Activated CD8-positive, alpha-beta T cell treated with anti-CD3 and anti-CD28 coated beads for 36 hours (primary cell): ENCODE data around the gene NDUFAF3. TPM values are rescaled to one million over a fixed set of nuclear protein-coding genes. Genes with fewer than 3 reads are reported as not detected.

Experiments used
- ATAC-seq: fragments of 200-7000 bp; cut with Tn5 transposase; one replicate; pipeline ENCODE4 v1.10.0; 2021; ENCODE audit warnings: mild to moderate bottlenecking, moderate library complexity
- CTCF ChIA-PET: fragments of 350-600 bp; sonication (Branson Sonifier 250); formaldehyde crosslinking; loops from one replicate; lab custom pipeline; 2021; ENCODE audit warnings: antibody characterized with exemption; lab: Charles Lee
- POLR2A ChIA-PET: fragments of 350-600 bp; sonication (Branson Sonifier 250); formaldehyde crosslinking; loops from one replicate; lab custom pipeline; 2021; ENCODE audit warnings: antibody characterized with exemption; lab: Charles Lee
- DNase-seq: peaks from one replicate; pipeline ENCODE4 v3.0.0-alpha.2; 2020
- H3K27ac Mint-ChIP-seq: one replicate; pipeline ENCODE4 v1.8.0; 2021; ENCODE audit warnings: mild to moderate bottlenecking, mixed read lengths
- H3K27me3 Mint-ChIP-seq: one replicate; pipeline ENCODE4 v1.8.0; 2021; ENCODE audit warnings: mixed read lengths
- H3K36me3 Mint-ChIP-seq: one replicate; pipeline ENCODE4 v1.8.0; 2021; ENCODE audit warnings: low read depth, mixed read lengths
- H3K4me1 Mint-ChIP-seq: one replicate; pipeline ENCODE4 v1.8.0; 2021; ENCODE audit warnings: low read depth, mixed read lengths
- H3K4me3 Mint-ChIP-seq: one replicate; pipeline ENCODE4 v1.8.0; 2021; ENCODE audit warnings: mild to moderate bottlenecking, moderate library complexity, mixed read lengths
- H3K9me3 Mint-ChIP-seq: one replicate; pipeline ENCODE4 v1.8.0; 2021; ENCODE audit warnings: mixed read lengths
- intact Hi-C: fragments of 100-400 bp; cut with micrococcal nuclease; formaldehyde crosslinking; loops from one replicate; pipeline ENCODE4 v1.10.0; 2022
- total RNA-seq, 2 experiments: library from RNA; stranded (reverse); gene quantifications; one replicate each; pipeline ENCODE4 v1.2.3, GENCODE V29; 2021
- TF ChIP-seq, protein P1 (sequence below): fragments of 200-600 bp; IDR thresholded peaks from one replicate; pipeline ENCODE4 v1.8.0; 2022; ENCODE audit warnings: antibody characterized with exemption, mild to moderate bottlenecking

Gene NDUFAF3
- total RNA-seq, 2 experiments from 2014 or later, result 90.7 to 95.5 TPM

DNA sequence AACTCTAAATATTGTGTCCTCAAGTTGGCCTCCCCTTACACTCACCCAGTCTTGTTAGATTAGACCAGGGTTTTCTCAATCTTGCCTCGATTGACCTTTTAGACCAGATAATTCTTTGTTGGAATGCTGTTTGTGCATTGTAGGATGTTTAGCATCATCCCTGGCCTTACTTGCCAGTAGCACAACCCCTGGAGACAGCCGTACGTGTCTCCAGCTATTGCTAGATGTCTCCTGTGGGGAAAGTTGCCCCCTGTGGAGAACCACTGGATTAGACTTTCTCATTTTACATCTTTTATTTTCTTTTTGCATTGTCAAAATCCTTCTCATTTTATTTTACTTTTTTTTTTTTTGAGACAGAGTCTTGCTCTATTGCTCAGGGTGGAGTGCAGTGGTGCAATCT lies 12.5 kb upstream of the NDUFAF3 start:
- peak overlapping the region; percentile 31 for H3K27ac Mint-ChIP-seq
- H3K36me3 Mint-ChIP-seq, result peaks cover 18% of the 10 kb centered on the region
- no peaks in the 10 kb centered on the region for H3K27me3 Mint-ChIP-seq
- no peak for DNase-seq
- intact Hi-C loops, result no loop called here
- no peaks in the 10 kb centered on the region for H3K9me3 Mint-ChIP-seq
- ChIA-PET CTCF (interaction anchor here (0.6 to 4.2 kb wide), 5 partner anchors 8 to 21 kb away, joined by 4 to 45 read pairs (median 22); partner anchors contain the start of genes DALRD3, NDUFAF3 and P4HTM), POLR2A (interaction anchor here (1.1 to 7.1 kb wide), 5 partner anchors 12 to 84 kb away, joined by 3 to 200 read pairs (median 27); partner anchors contain the start of genes DALRD3, IMPDH2, NDUFAF3 and P4HTM)
- ATAC-seq, result no peak
- peaks cover 17% of the 10 kb centered on the region for H3K4me1 Mint-ChIP-seq
- H3K4me3 Mint-ChIP-seq, result peak overlapping the region; percentile 17
- TF ChIP-seq, protein P1, sequence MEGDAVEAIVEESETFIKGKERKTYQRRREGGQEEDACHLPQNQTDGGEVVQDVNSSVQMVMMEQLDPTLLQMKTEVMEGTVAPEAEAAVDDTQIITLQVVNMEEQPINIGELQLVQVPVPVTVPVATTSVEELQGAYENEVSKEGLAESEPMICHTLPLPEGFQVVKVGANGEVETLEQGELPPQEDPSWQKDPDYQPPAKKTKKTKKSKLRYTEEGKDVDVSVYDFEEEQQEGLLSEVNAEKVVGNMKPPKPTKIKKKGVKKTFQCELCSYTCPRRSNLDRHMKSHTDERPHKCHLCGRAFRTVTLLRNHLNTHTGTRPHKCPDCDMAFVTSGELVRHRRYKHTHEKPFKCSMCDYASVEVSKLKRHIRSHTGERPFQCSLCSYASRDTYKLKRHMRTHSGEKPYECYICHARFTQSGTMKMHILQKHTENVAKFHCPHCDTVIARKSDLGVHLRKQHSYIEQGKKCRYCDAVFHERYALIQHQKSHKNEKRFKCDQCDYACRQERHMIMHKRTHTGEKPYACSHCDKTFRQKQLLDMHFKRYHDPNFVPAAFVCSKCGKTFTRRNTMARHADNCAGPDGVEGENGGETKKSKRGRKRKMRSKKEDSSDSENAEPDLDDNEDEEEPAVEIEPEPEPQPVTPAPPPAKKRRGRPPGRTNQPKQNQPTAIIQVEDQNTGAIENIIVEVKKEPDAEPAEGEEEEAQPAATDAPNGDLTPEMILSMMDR, result no peak

DNA sequence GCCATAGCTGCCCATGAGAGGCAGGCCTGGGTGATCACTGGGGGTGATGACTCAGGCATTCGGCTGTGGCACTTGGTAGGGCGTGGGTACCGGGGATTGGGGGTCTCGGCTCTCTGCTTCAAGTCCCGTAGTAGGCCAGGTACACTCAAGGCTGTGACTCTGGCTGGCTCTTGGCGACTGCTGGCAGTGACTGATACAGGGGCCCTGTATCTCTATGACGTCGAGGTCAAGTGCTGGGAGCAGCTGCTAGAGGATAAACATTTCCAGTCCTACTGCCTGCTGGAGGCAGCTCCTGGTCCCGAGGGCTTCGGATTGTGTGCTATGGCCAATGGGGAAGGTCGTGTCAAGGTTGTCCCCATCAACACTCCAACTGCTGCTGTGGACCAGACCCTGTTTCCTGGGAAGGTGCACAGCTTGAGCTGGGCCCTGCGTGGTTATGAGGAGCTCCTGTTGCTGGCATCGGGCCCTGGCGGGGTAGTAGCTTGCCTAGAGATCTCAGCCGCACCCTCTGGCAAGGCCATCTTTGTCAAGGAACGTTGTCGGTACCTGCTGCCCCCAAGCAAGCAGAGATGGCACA lies 9.4 kb upstream of the NDUFAF3 start:
- ATAC-seq (no peak), DNase-seq (no peak)
- no peak overlapping the region for H3K27ac Mint-ChIP-seq
- CTCF ChIA-PET, result interaction anchor here (0.9 to 8.6 kb wide), 4 partner anchors 7 to 48 kb away, joined by 3 to 78 read pairs (median 11); partner anchors contain the start of genes NDUFAF3 and P4HTM
- no peaks in the 10 kb centered on the region for H3K27me3 Mint-ChIP-seq
- no peak overlapping the region for H3K4me3 Mint-ChIP-seq
- H3K4me1 Mint-ChIP-seq, result peaks cover 17% of the 10 kb centered on the region
- intact Hi-C loops, result no loop called here
- TF ChIP-seq, protein P1, result no peak
- POLR2A ChIA-PET, result interaction anchor here (0.6 to 7.9 kb wide), 8 partner anchors 11 to 93 kb away, joined by 3 to 90 read pairs (median 5); partner anchors contain the start of genes ARIH2, IMPDH2 and NDUFAF3
- peaks cover 24% of the 10 kb centered on the region for H3K36me3 Mint-ChIP-seq
- no peaks in the 10 kb centered on the region for H3K9me3 Mint-ChIP-seq

DNA sequence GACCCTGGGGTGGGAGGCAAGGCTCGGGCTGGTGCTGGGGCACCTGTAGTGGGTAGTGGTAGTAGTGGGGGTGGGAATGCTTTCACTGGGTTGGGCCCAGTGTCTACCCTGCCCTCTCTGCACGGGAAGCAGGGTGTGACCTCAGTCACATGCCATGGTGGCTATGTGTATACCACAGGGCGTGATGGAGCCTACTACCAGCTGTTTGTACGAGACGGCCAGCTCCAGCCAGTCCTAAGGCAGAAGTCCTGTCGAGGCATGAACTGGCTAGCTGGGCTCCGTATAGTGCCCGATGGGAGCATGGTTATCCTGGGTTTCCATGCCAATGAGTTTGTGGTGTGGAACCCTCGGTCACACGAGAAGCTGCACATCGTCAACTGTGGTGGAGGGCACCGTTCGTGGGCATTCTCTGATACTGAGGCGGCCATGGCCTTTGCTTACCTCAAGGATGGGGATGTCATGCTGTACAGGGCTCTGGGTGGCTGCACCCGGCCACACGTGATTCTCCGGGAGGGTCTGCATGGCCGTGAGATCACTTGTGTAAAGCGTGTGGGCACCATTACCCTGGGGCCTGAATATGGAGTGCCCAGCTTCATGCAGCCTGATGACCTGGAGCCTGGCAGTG lies 8.7 kb upstream of the NDUFAF3 start:
- no peak overlapping the region for H3K4me3 Mint-ChIP-seq
- DNase-seq (no peak), ATAC-seq (no peak)
- H3K36me3 Mint-ChIP-seq, result peaks cover 19% of the 10 kb centered on the region
- ChIA-PET POLR2A (interaction anchor here (1.3 to 7.9 kb wide), 5 partner anchors 11 to 69 kb away, joined by 3 to 90 read pairs (median 6); partner anchors contain the start of genes IMPDH2 and NDUFAF3), CTCF (interaction anchor here (0.5 to 8.6 kb wide), 7 partner anchors 9 to 26 kb away, joined by 3 to 78 read pairs (median 4); partner anchors contain the start of genes IMPDH2, NDUFAF3 and P4HTM)
- H3K4me1 Mint-ChIP-seq, result peaks cover 13% of the 10 kb centered on the region
- TF ChIP-seq, protein P1, result no peak
- H3K27me3 Mint-ChIP-seq, result no peaks in the 10 kb centered on the region
- no peaks in the 10 kb centered on the region for H3K9me3 Mint-ChIP-seq
- H3K27ac Mint-ChIP-seq, result no peak overlapping the region
- intact Hi-C loops, result no loop called here

DNA sequence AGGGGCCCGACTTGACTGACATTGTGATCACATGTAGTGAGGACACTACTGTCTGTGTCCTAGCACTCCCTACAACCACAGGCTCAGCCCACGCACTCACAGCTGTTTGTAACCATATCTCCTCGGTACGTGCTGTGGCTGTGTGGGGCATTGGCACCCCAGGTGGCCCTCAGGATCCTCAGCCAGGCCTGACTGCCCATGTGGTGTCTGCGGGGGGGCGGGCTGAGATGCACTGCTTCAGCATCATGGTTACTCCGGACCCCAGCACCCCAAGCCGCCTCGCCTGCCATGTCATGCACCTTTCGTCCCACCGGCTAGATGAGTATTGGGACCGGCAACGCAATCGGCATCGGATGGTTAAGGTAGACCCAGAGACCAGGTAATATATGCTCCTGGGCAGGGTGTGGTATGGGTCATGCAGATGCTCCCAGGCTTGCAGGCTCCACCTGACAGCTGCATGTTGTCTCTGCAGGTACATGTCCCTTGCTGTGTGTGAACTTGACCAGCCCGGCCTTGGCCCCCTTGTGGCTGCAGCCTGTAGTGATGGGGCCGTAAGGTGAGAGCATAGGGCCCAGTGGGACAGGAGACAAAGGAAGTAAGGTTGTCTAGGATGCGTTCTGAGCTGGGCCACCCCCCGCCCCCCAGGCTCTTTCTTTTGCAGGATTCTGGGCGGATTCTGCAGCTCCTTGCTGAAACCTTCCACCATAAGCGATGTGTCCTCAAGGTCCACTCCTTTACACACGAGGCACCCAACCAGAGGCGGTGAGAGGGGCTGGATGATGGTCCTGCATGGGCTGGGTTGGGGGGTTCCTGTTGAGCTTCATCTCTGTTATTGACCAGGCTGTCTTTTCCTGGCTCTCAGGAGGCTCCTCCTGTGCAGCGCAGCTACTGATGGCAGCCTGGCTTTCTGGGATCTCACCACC lies 7.9 kb upstream of the NDUFAF3 start:
- intact Hi-C loops, result no loop called here
- TF ChIP-seq, protein P1, result peak; percentile 45
- ATAC-seq, result peak; percentile 51
- no peak overlapping the region for H3K27ac Mint-ChIP-seq
- CTCF ChIA-PET, result interaction anchor here (0.5 to 8.6 kb wide), 10 partner anchors 8 to 26 kb away, joined by 3 to 78 read pairs (median 4); partner anchors contain the start of genes IMPDH2, NDUFAF3 and P4HTM
- peak; percentile 67 for DNase-seq
- H3K4me1 Mint-ChIP-seq, result peaks cover 11% of the 10 kb centered on the region
- H3K27me3 Mint-ChIP-seq, result no peaks in the 10 kb centered on the region
- peaks cover 18% of the 10 kb centered on the region for H3K36me3 Mint-ChIP-seq
- H3K9me3 Mint-ChIP-seq, result no peaks in the 10 kb centered on the region
- no peak overlapping the region for H3K4me3 Mint-ChIP-seq
- POLR2A ChIA-PET, result interaction anchor here (0.6 to 7.9 kb wide), 6 partner anchors 10 to 159 kb away, joined by 3 to 90 read pairs (median 6); partner anchors contain the start of genes IMPDH2 and NDUFAF3
